H9 (cell line): ENCODE results near the gene KREMEN1. TPM values are rescaled to one million over a fixed set of nuclear protein-coding genes. Genes with fewer than 3 reads are reported as not detected.

ENCODE experiments used
- DNase-seq: peaks from one replicate; pipeline ENCODE4 v3.0.0-alpha.2; 2017
- H2AFZ ChIP-seq: one replicate; pipeline ENCODE4 v1.6.1; 2013; ENCODE audit warnings: mild to moderate bottlenecking, low read length, control low read depth, moderate library complexity
- H2AK5ac ChIP-seq: 2 replicates; pipeline ENCODE4 v1.6.1; 2013; ENCODE audit warnings: low read length, control low read depth, mixed read lengths; ENCODE audit not compliant: insufficient read length
- H2BK120ac ChIP-seq: one replicate; pipeline ENCODE4 v1.6.1; 2013; ENCODE audit warnings: low read depth, mild to moderate bottlenecking, low read length, control low read depth, inconsistent platforms; ENCODE audit not compliant: poor library complexity, severe bottlenecking
- H2BK12ac ChIP-seq: 2 replicates; pipeline ENCODE4 v1.6.1; 2013; ENCODE audit warnings: low read length, control low read depth, mixed read lengths, low read depth; ENCODE audit not compliant: insufficient read length
- H2BK15ac ChIP-seq: 2 replicates; pipeline ENCODE4 v1.6.1; 2013; ENCODE audit warnings: low read depth, low read length, control low read depth
- H2BK20ac ChIP-seq: one replicate; pipeline ENCODE4 v1.6.1; 2013; ENCODE audit warnings: low read depth, mild to moderate bottlenecking, low read length, control low read depth, inconsistent platforms; ENCODE audit not compliant: poor library complexity, severe bottlenecking
- H2BK5ac ChIP-seq: 2 replicates; pipeline ENCODE4 v1.6.1; 2013; ENCODE audit warnings: low read length, control low read depth, mixed read lengths; ENCODE audit not compliant: insufficient read length
- H3K14ac ChIP-seq: 2 replicates; pipeline ENCODE4 v1.6.1; 2013; ENCODE audit warnings: low read length, control low read depth; ENCODE audit not compliant: insufficient read depth
- H3K18ac ChIP-seq: 2 replicates; pipeline ENCODE4 v1.6.1; 2013; ENCODE audit warnings: low read depth, mild to moderate bottlenecking, mixed read lengths, low read length, control low read depth; ENCODE audit not compliant: insufficient read length
- H3K23ac ChIP-seq: 2 replicates; pipeline ENCODE4 v1.6.1; 2013; ENCODE audit warnings: low read length, control low read depth, mixed read lengths, low read depth; ENCODE audit not compliant: insufficient read length
- H3K23me2 ChIP-seq: 2 replicates; pipeline ENCODE4 v1.6.1; 2013; ENCODE audit warnings: low read depth, mild to moderate bottlenecking, mixed read lengths, low read length, control low read depth; ENCODE audit not compliant: insufficient read length, poor library complexity, severe bottlenecking
- H3K27ac ChIP-seq: 2 replicates; pipeline ENCODE4 v1.5.1; 2013; ENCODE audit warnings: low read length, control low read depth, mixed read lengths, low read depth; ENCODE audit not compliant: insufficient read length
- H3K27me3 ChIP-seq: 2 replicates; pipeline ENCODE4 v1.6.1; 2013; ENCODE audit warnings: low read length, control low read depth, inconsistent platforms; ENCODE audit not compliant: insufficient read depth
- H3K4ac ChIP-seq: 2 replicates; pipeline ENCODE4 v1.6.1; 2013; ENCODE audit warnings: low read depth, mild to moderate bottlenecking, control low read depth, inconsistent platforms, low read length, moderate library complexity
- H3K4me1 ChIP-seq: 2 replicates; pipeline ENCODE4 v1.6.1; 2013; ENCODE audit warnings: low read length, control low read depth, inconsistent platforms; ENCODE audit not compliant: insufficient read depth
- H3K4me2 ChIP-seq: 2 replicates; pipeline ENCODE4 v1.6.1; 2013; ENCODE audit warnings: low read length, control low read depth, mixed read lengths; ENCODE audit not compliant: insufficient read length, insufficient read depth
- H3K56ac ChIP-seq: 2 replicates; pipeline ENCODE4 v1.6.1; 2013; ENCODE audit warnings: low read depth, mild to moderate bottlenecking, mixed read lengths, low read length, control low read depth; ENCODE audit not compliant: insufficient read length
- H3K79me1 ChIP-seq: 2 replicates; pipeline ENCODE4 v1.6.1; 2013; ENCODE audit warnings: low read depth, mild to moderate bottlenecking, moderate library complexity, low read length, control low read depth, inconsistent platforms; ENCODE audit not compliant: insufficient read depth, poor library complexity, severe bottlenecking
- H3K79me2 ChIP-seq: 2 replicates; pipeline ENCODE4 v1.6.1; 2013; ENCODE audit warnings: low read length, control low read depth, inconsistent platforms; ENCODE audit not compliant: insufficient read depth
- H3K9ac ChIP-seq: 2 replicates; pipeline ENCODE4 v1.6.1; 2013; ENCODE audit warnings: low read length, control low read depth, mixed read lengths; ENCODE audit not compliant: insufficient read length; ENCODE audit errors: extremely low read depth
- H3K9me3 ChIP-seq: one replicate; pipeline ENCODE4 v1.6.1; 2013; ENCODE audit warnings: low read depth, low read length, inconsistent platforms; ENCODE audit not compliant: control insufficient read depth
- H3T11ph ChIP-seq: one replicate; pipeline ENCODE4 v1.6.1; 2013; ENCODE audit warnings: mild to moderate bottlenecking, low read length, control low read depth, inconsistent platforms
- H4K20me1 ChIP-seq: one replicate; pipeline ENCODE4 v1.6.1; 2013; ENCODE audit not compliant: control insufficient read depth, insufficient read length, insufficient read depth
- H4K5ac ChIP-seq: 2 replicates; pipeline ENCODE4 v1.6.1; 2013; ENCODE audit warnings: low read depth, mild to moderate bottlenecking, mixed read lengths, low read length, control low read depth; ENCODE audit not compliant: insufficient read length
- H4K8ac ChIP-seq: replicated peaks from 2 replicates; pipeline ENCODE4 v1.6.1; 2013; ENCODE audit warnings: low read length, control low read depth, mixed read lengths, low read depth; ENCODE audit not compliant: insufficient read length
- H4K91ac ChIP-seq: 2 replicates; pipeline ENCODE4 v1.6.1; 2013; ENCODE audit warnings: low read depth, mild to moderate bottlenecking, moderate library complexity, mixed read lengths, low read length, control low read depth; ENCODE audit not compliant: insufficient read length
- H3K27ac Mint-ChIP-seq, 3 experiments: 2 replicates in 2 of 3; 3 replicates in 1 of 3; pipeline ENCODE4 v1.8.0; 2020 to 2021; ENCODE audit warnings: mixed read lengths in 3 of 3, mild to moderate bottlenecking in 1 of 3, moderate library complexity in 1 of 3
- H3K27me3 Mint-ChIP-seq: 2 replicates; pipeline ENCODE4 v1.8.0; 2021; ENCODE audit warnings: low read depth, mild to moderate bottlenecking, moderate library complexity, mixed read lengths
- H3K36me3 Mint-ChIP-seq, 3 experiments: 2 replicates in 2 of 3; 3 replicates in 1 of 3; pipeline ENCODE4 v1.8.0; 2020 to 2021; ENCODE audit warnings: low read depth in 3 of 3, mixed read lengths in 3 of 3; ENCODE audit not compliant: insufficient read depth in 1 of 3
- H3K4me1 Mint-ChIP-seq, 2 experiments: 2 replicates each; pipeline ENCODE4 v1.8.0; 2020; ENCODE audit warnings: mixed read lengths in 2 of 2
- H3K4me3 Mint-ChIP-seq, 2 experiments: 2 replicates in 1 of 2; 3 replicates in 1 of 2; pipeline ENCODE4 v1.8.0; 2020 to 2021; ENCODE audit warnings: mild to moderate bottlenecking in 2 of 2, mixed read lengths in 2 of 2, moderate library complexity in 1 of 2
- H3K9me3 Mint-ChIP-seq, 2 experiments: 2 replicates in 1 of 2; 3 replicates in 1 of 2; pipeline ENCODE4 v1.8.0; 2020; ENCODE audit warnings: mild to moderate bottlenecking in 2 of 2, mixed read lengths in 2 of 2, moderate library complexity in 1 of 2
- WGBS: extraction: QIAGEN DNeasy Blood & Tissue Kit; methylation state at CpG from one replicate; pipeline ENCODE4 v1.1.7; 2013; ENCODE audit warnings: missing lambda C conversion rate, low lambda C conversion rate, mixed read lengths; ENCODE audit not compliant: insufficient read length; ENCODE audit errors: extremely low coverage; 5-methylcytosine and 5-hydroxymethylcytosine counted together
- total RNA-seq: library from RNA; stranded (reverse); gene quantifications from 2 replicates; pipeline ENCODE4 v1.2.1, GENCODE V29; 2021
- TF ChIP-seq, protein P1 (sequence below): fragments of 200-600 bp; sonication (generic); conservative IDR thresholded peaks from 3 replicates; pipeline ENCODE4 v1.8.0; 2021; ENCODE audit warnings: antibody characterized with exemption, mild to moderate bottlenecking

Gene KREMEN1
- total RNA-seq, 1 experiment from 2014 or later, result 2.4 TPM

DNA sequence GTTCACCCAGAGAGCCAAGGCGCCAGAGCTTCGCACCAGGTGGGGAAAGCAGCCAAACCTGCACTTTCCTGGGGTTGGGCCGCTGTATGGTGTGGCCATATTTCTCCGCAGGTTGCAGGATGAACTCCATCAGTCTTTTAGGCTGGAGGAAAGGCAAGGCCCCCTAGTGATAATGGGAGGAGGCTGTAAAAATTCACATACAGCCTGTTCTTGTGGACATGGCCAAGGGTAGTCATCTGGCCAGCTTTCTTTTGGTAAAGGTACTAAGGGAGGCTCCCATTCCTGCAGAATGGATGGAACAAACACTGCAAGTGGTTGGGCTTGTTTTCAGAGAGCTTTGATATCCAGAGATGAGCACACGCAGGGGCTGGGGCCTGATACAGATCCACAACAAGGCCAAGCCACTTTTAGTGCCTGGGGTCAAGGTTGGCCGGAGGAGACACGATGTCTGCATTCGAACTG lies 40.8 kb upstream of the KREMEN1 start:
- peak overlapping the region; percentile 53 to 99 (median 97); a peak in 4 of 7 replicates for H3K27ac Mint-ChIP-seq
- Histone ChIP-seq H3K27me3 (no peaks in the 10 kb centered on the region), H3K23me2 (peaks cover 14% of the 10 kb centered on the region), H3K79me1 (peaks cover 4% of the 10 kb centered on the region), H2BK120ac (no peak overlapping the region), H4K20me1 (no peaks in the 10 kb centered on the region), H3K9me3 (no peaks in the 10 kb centered on the region), H2BK12ac (peak overlapping the region; percentile 26), H3K27ac (peak overlapping the region; percentile 34), H3K14ac (peak overlapping the region; percentile 84), H3K23ac (no peak overlapping the region), H4K5ac (no peak overlapping the region), H4K91ac (no peak overlapping the region), H3T11ph (no peak overlapping the region), H3K79me2 (peaks cover 2% of the 10 kb centered on the region; the same call in 1 of the 2 replicates), H3K56ac (no peak overlapping the region), H3K4me1 (peaks cover 10% of the 10 kb centered on the region; the same call in 1 of the 2 replicates), H2AFZ (no peak overlapping the region), H2BK15ac (no peak overlapping the region), H3K9ac (no peak overlapping the region), H4K8ac (no peak overlapping the region), H3K18ac (peak overlapping the region; percentile 4), H2BK5ac (no peak overlapping the region), H3K4me2 (peak overlapping the region; percentile 60), H2BK20ac (no peak overlapping the region), H2AK5ac (no peak overlapping the region), H3K4ac (no peak overlapping the region; the same call in 1 of the 2 replicates)
- peaks cover 41 to 42% of the 10 kb centered on the region in 2 experiments for H3K4me1 Mint-ChIP-seq
- peak overlapping the region in 1 of 2 experiments; percentile 2; a peak in 1 of 5 replicates for H3K4me3 Mint-ChIP-seq
- H3K36me3 Mint-ChIP-seq, result peaks cover 0 to 5% (median 0%) of the 10 kb centered on the region in 3 experiments; a peak in 2 of 7 replicates
- WGBS, result no CpG with 5 or more reads among the region's 8 CpGs
- H3K27me3 Mint-ChIP-seq, result no peaks in the 10 kb centered on the region
- H3K9me3 Mint-ChIP-seq, result no peaks in the 10 kb centered on the region
- TF ChIP-seq, protein P1, sequence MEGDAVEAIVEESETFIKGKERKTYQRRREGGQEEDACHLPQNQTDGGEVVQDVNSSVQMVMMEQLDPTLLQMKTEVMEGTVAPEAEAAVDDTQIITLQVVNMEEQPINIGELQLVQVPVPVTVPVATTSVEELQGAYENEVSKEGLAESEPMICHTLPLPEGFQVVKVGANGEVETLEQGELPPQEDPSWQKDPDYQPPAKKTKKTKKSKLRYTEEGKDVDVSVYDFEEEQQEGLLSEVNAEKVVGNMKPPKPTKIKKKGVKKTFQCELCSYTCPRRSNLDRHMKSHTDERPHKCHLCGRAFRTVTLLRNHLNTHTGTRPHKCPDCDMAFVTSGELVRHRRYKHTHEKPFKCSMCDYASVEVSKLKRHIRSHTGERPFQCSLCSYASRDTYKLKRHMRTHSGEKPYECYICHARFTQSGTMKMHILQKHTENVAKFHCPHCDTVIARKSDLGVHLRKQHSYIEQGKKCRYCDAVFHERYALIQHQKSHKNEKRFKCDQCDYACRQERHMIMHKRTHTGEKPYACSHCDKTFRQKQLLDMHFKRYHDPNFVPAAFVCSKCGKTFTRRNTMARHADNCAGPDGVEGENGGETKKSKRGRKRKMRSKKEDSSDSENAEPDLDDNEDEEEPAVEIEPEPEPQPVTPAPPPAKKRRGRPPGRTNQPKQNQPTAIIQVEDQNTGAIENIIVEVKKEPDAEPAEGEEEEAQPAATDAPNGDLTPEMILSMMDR, result no peak
- DNase-seq, result no peak
